Adipose tissue (tissue), 3 donors: ENCODE results near the gene BRICD5. TPM values are rescaled to one million over a fixed set of nuclear protein-coding genes. Genes with fewer than 3 reads are reported as not detected.
"Not testable (repeated sequence)": the region's sequence is repeated elsewhere in the genome, so short reads cannot be mapped to it uniquely, and the experiment has no call there.

Experiments
- H3K27ac ChIP-seq: one replicate; pipeline ENCODE4 v1.5.1; 2013; ENCODE audit warnings: low read depth, low read length
- WGBS, 3 donors: extraction: QIAGEN DNeasy Blood & Tissue Kit; methylation state at CpG; one replicate each; pipeline ENCODE4 v1.1.7; 2013; 5-methylcytosine and 5-hydroxymethylcytosine counted together
- polyA plus RNA-seq, 3 donors: library from polyadenylated mRNA; stranded (reverse); fragments of 200-250 nt; gene quantifications; one replicate each; pipeline ENCODE4 v1.2.3, GENCODE V29; 2013
- donor health status: healthy with polysubstance abuse.
- donor health status: Bipolar disorder and iron deficiency.
- donor health status: healthy.

The BRICD5 gene
- 1 to 10 TPM; 3.3 to 9.9 (median 9.2) TPM for polyA plus RNA-seq

- WGBS, 3 donors = 73 to 75% (median 74%) methylated on average over 24 of the region's 24 CpGs
- H3K27ac ChIP-seq = no peak within 1 kb of the TSS
Measured at GRCh38 chr16:2210386-2211365, at the start of gene BRICD5. BRICD5 (minus strand) TSS chr16:2210863; CDS start chr16:2210833, 30 bp downstream.

GRCh38 chr16:2260250-2260649 lies 49.6 kb upstream of the BRICD5 start:
- WGBS, 3 donors = 95 to 96% (median 96%) methylated on average over 8 of the region's 8 CpGs
- no peak overlapping the region for H3K27ac ChIP-seq

- H3K27ac ChIP-seq = not testable (repeated sequence)
- whole genome bisulfite sequencing, 3 donors = 94 to 98% (median 97%) methylated on average over 7 of the region's 7 CpGs
Measured at GRCh38 chr16:2258530-2258929, 47.9 kb upstream of the BRICD5 start.

- whole genome bisulfite sequencing, 3 donors = 95 to 96% (median 95%) methylated on average over 6 of the region's 6 CpGs
- no peak overlapping the region for H3K27ac ChIP-seq
Measured at GRCh38 chr16:2257726-2258125, 47.1 kb upstream of the BRICD5 start.

DNA sequence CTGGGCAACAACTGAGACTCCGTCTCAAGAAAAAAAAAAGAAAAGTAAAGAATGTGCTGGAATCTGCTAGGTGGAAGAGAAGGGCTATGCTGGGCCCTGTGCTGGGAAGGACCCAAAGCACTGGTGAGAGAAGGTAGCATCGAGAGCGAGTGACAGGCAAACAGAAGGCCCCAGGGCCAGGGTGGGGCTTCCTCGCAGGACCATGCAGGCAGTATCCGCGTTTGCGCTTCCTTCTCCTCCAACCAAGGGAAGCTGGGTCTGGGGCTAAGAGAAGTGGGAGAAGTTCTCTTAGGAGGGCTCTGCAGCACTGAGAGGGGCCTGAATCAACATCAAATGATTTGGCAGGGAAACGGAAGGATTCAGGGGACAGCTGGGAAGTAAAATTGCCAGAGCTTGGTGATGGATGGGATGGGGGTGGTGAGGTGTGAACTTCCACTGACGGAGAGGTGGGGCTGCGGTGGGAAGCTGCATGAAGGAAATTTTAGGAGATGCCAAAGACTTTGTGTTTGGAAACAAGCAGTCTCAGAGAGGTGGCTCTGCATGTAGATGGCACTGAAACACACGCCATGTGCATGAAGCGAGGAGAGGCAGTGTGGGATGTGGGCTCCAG lies 46.0 kb upstream of the BRICD5 start:
- 83 to 88% (median 87%) methylated on average over 12 of the region's 12 CpGs for WGBS, 3 donors
- H3K27ac ChIP-seq = no peak overlapping the region

GRCh38 chr16:2253293-2253692 lies 42.6 kb upstream of the BRICD5 start:
- H3K27ac ChIP-seq = no peak overlapping the region
- WGBS, 3 donors = 90% methylated on average over 11 of the region's 11 CpGs

DNA sequence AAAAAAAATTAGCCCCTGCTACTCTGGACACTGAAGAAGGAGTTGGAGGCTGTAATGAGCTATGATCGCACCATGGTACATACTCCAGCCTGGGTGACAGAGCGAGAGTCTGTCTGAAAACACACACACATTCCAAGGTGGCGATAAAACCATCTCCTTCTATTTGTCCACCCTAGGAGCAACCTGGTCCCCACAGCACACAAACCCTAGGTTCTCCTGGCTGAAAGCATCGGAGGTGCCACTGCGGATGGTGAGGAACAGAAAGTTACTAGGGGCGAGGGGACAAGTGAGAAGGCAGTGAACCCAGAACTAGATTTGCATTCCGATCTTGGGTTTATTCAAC lies 42.1 kb upstream of the BRICD5 start:
- WGBS, 3 donors = 92 to 97% (median 94%) methylated on average over 7 of the region's 7 CpGs
- no peak overlapping the region for H3K27ac ChIP-seq

GRCh38 chr16:2251296-2252111 lies 40.8 kb upstream of the BRICD5 start, which contains the start of gene ECI1:
ECI1 (minus strand) TSS chr16:2251587; CDS start chr16:2251566, 21 bp downstream.
- WGBS, 3 donors = 2 to 3% (median 2%) methylated on average over 68 to 88 of the region's 88 CpGs
- no peak within 1 kb of the TSS for H3K27ac ChIP-seq

DNA sequence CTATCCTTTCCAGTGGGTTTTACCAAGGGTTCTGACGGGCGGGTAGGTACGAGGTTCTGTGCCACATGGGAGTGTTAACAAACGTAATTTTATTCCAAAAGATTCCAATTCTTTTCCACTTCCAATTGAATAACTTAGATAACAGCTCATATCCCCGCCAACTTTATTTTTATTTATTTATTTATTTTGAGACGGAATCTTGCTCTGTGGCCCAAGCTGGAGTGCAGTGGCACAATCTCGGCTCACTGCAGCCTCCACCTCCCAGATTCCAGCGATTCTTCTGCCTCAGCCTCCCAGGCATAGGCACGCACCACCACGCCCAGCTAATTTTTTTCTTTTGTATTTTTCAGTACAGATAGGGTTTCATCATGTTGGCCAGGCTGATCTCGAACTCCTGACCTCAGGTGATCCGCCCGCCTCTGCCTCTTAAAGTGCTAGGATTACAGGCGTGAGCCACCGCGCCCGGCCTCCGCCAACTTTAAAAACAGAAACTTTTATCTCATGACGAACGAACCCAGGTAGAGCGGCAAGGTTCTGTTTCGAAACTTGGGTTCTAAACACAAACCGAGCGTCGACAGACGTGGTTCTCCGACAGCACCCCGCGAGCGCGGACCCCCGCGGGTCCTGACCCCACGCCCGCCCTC lies 40.1 kb upstream of the BRICD5 start:
- no peak overlapping the region for H3K27ac ChIP-seq
- WGBS, 3 donors = 3 to 7% (median 7%) methylated on average over 35 of the region's 35 CpGs

- WGBS, 3 donors = 81 to 92% (median 89%) methylated on average over 18 of the region's 18 CpGs
- no peak overlapping the region for H3K27ac ChIP-seq
Measured at GRCh38 chr16:2246301-2246885, 35.7 kb upstream of the BRICD5 start.

GRCh38 chr16:2244926-2245795 lies 34.5 kb upstream of the BRICD5 start:
- H3K27ac ChIP-seq = no peak overlapping the region
- 94 to 95% (median 95%) methylated on average over 30 of the region's 30 CpGs for WGBS, 3 donors

GRCh38 chr16:2244301-2244700 lies 33.6 kb upstream of the BRICD5 start:
- 83 to 87% (median 85%) methylated on average over 17 of the region's 17 CpGs for WGBS, 3 donors
- no peak overlapping the region for H3K27ac ChIP-seq

- H3K27ac ChIP-seq = no peak overlapping the region
- 92 to 96% (median 94%) methylated on average over 11 of the region's 11 CpGs for WGBS, 3 donors
Measured at GRCh38 chr16:2243781-2244180, 33.1 kb upstream of the BRICD5 start.

DNA sequence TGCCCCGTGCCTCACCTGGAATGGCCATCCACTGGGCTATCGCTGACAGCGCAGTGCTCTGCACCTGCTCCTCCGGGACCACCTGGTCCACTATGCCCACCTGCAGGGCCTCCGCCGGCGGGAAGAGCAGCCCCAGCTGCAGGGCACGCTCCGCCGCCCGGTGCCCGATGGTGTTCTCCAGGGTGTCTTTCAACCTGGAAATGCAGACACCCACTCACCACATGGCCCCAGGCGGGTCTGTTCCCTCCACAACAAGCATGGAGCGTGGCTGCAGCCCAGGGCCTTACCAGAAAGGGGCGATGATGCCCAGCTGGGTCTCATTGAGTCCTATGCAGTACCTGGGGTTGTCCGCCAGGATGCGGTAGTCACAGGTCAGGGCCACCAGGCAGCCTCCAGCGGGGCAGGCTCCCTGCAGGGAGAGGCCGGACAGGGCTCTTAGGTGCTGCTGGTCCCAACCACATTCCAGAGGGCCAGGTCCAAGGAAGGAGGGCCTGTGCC lies 32.4 kb upstream of the BRICD5 start:
- 94 to 98% (median 96%) methylated on average over 19 of the region's 19 CpGs for WGBS, 3 donors
- no peak overlapping the region for H3K27ac ChIP-seq

- H3K27ac ChIP-seq = no peak overlapping the region
- WGBS, 3 donors = 71 to 93% (median 77%) methylated on average over 10 to 11 of the region's 11 CpGs
Measured at GRCh38 chr16:2242598-2242997, 31.9 kb upstream of the BRICD5 start.

- WGBS, 3 donors = 74 to 88% (median 77%) methylated on average over 9 of the region's 9 CpGs
- H3K27ac ChIP-seq = not testable (repeated sequence)
Measured at GRCh38 chr16:2240331-2240730, 29.7 kb upstream of the BRICD5 start.
